Stimulated activated naive B cell treated with anti-CD40 and anti-IgM and Interleukin-4, amounts not matched to agents 10 μg/mL and 1 μg/mL and 100 μg/mL, for 72 hours (primary cell): ENCODE data around the gene IL17RC.

ENCODE experiments used
- ATAC-seq, 2 donors: fragments of 150-1000 bp; cut with Tn5 transposase; replicated peaks; 2 replicates each; pipeline ENCODE4 v1.10.0; 2021; ENCODE audit warnings: moderate library complexity in 1 of 2
- DNase-seq: peaks from one replicate; pipeline ENCODE4 v3.0.0; 2021
- H3K27ac Mint-ChIP-seq: one replicate; pipeline ENCODE4 v1.8.0; 2022; ENCODE audit warnings: mild to moderate bottlenecking, mixed read lengths
- H3K27me3 Mint-ChIP-seq, 2 donors: one replicate each; pipeline ENCODE4 v1.8.0; 2022; ENCODE audit warnings: mixed read lengths in 2 of 2
- H3K36me3 Mint-ChIP-seq, 2 donors: one replicate each; pipeline ENCODE4 v1.8.0; 2022; ENCODE audit warnings: mixed read lengths in 2 of 2, mild to moderate bottlenecking in 1 of 2
- H3K4me1 Mint-ChIP-seq, 2 donors: one replicate each; pipeline ENCODE4 v1.8.0; 2022; ENCODE audit warnings: mixed read lengths in 2 of 2, mild to moderate bottlenecking in 1 of 2
- H3K4me3 Mint-ChIP-seq, 2 donors: one replicate each; pipeline ENCODE4 v1.8.0; 2022; ENCODE audit warnings: mild to moderate bottlenecking in 2 of 2, mixed read lengths in 2 of 2, moderate library complexity in 1 of 2
- H3K9me3 Mint-ChIP-seq, 2 donors: one replicate each; pipeline ENCODE4 v1.8.0; 2022; ENCODE audit warnings: mixed read lengths in 2 of 2, mild to moderate bottlenecking in 1 of 2

IL17RC gene

DNA sequence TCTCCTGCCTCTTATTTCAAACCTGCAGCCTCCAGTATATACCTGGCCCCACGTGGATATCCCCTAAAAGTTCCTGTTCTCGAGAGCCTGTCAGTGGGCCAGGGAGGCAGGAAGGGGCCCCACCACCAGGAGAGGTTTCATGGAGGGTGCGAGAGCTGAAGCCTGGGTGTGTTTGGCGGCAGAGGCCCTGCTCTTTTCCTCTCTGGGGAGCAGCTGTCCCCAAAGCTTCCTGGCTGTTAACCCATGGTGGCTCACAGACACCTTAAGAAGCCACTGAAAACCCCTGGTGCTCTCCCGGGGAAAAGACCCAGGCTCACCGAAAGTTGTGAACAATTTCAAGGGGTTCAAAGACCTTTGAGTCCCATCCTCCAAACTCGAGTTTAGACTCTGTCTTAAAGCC lies 34.2 kb downstream of the IL17RC start:
- Mint-ChIP-seq H3K36me3 (peaks cover 4 to 17% of the 10 kb centered on the region in 2 donors), H3K4me3 (peak overlapping the region; percentile 91 to 92), H3K27me3 (no peaks in the 10 kb centered on the region), H3K4me1 (peaks cover 14 to 21% of the 10 kb centered on the region in 2 donors), H3K9me3 (no peaks in the 10 kb centered on the region), H3K27ac (peak overlapping the region; percentile 26)
- DNase-seq (peak; percentile 29), ATAC-seq (peak; percentile 41 to 53)

DNA sequence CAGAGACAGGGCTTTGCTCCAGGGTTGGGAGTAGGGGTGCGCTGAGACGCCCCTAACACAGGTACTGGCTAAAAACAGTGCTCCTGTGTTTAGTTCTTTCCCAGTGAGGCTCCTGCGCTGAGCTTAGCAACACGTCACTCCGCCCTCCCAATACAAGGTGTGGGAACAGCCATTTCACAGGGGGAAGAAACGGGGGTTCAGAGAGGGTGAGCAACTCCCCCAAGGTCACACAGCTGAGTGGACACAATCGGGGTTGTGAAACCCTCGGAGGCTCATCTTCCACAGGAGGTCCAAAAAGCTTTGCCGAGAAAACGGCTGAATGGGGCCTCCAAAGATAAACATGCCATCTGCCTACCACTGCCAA lies 34.7 kb downstream of the IL17RC start:
- H3K4me1 Mint-ChIP-seq: peaks cover 14 to 17% of the 10 kb centered on the region in 2 donors
- no peak for DNase-seq
- ATAC-seq: peak; percentile 38 to 51
- no peaks in the 10 kb centered on the region for H3K9me3 Mint-ChIP-seq
- peak overlapping the region; percentile 91 to 92 for H3K4me3 Mint-ChIP-seq
- H3K27me3 Mint-ChIP-seq: no peaks in the 10 kb centered on the region
- peaks cover 0 to 14% of the 10 kb centered on the region in 2 donors for H3K36me3 Mint-ChIP-seq
- H3K27ac Mint-ChIP-seq: peak overlapping the region; percentile 26

DNA sequence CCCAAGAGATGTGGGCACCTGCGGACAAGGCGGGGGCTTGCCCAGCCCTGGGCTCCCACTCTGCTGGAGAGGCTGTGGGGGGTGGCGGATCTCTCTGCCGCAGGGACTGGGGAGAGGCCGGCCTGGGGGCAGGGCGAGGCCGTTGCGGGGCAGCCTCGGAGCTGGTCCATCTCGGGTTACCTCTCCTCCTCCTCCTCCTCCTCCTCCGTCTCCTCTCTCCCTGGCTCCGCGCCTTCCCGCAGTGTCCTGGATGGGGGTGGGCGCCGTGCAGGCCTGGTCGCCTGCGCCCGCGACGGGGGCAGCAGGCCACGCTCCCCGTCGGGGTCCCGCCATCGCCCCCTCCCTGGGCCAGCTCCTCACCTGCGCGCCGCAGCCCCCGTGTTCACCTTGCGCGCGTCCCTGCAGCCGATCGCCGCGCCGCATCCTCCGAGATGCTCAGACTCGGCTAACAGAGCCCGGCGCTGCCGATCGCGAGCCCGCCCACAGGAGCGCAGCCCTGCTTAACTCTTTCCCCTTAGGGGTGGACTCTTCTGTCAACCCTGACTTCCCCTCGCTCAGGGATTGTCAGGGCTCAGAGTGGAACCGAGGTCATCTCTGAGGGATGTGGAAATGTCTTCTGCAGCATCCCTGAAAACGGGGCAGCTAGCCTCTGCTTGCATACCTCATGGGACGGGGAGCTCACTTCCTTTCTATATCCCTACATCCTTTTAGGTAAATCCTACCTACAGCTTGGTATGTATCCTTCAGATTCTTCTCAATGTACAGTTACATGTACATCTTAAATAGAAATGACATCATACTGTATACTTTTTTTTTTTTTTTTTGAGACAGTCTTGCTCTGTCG lies 35.3 kb downstream of the IL17RC start, which contains the start of gene PRRT3:
PRRT3 (minus strand) TSS at position 447 of the 844 bp plus-strand sequence. CDS start 2,293 bp downstream, outside the sequence.
- peaks cover 0 to 14% of the 10 kb centered on the region in 2 donors for H3K36me3 Mint-ChIP-seq
- peaks cover 14 to 17% of the 10 kb centered on the region in 2 donors for H3K4me1 Mint-ChIP-seq
- H3K27ac Mint-ChIP-seq: peak within 1 kb of the TSS; percentile 87
- H3K4me3 Mint-ChIP-seq: peak within 1 kb of the TSS; percentile 91 to 92
- no peaks in the 10 kb centered on the region for H3K27me3 Mint-ChIP-seq
- peak; percentile 89 to 90 for ATAC-seq
- H3K9me3 Mint-ChIP-seq: no peaks in the 10 kb centered on the region
- DNase-seq: peak; percentile 57

- Mint-ChIP-seq H3K4me3 (no peak overlapping the region), H3K9me3 (no peaks in the 10 kb centered on the region), H3K27me3 (no peaks in the 10 kb centered on the region), H3K27ac (no peak overlapping the region), H3K4me1 (peaks cover 16 to 18% of the 10 kb centered on the region in 2 donors), H3K36me3 (peaks cover 0 to 11% of the 10 kb centered on the region in 2 donors)
- no peak for ATAC-seq
- DNase-seq: no peak
Observed at GRCh38 chr3:9955067-9955502, 38.2 kb downstream of the IL17RC start.

DNA sequence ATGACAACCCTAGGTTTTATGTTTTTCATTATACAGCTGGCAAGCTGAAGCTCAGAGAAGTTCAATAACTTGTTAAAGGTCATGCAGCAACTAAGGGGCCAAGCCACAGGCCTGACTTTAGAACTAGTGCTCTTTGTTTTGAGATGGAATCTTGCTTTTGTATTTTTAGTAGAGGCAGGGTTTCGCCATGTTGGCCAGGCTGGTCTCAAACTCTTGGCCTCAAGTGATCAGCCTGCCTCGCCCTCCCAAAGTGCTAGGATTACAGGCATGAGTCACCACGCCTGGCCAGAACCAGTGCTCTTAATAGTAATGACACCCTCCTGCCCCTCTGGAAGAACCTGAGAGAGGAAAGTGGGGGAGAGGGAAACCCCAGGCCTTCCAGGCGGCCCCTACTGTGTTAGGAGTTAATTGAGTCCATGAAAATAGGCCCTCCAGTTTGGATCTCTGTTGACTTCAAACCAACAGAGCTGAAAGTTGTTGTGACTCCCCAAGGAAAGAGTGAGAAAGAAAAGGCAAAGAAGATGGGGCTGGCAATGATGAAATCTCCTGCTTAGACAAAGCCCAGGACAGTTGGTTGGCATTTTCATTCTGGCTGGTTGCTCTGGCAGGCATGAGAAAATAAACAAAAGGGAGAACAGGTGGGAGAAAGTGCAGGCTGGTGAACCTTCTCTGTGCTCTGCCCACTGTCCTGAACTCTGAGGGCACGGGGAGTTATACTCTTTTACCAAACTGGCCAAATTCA lies 38.9 kb downstream of the IL17RC start:
- peaks cover 4 to 8% of the 10 kb centered on the region in 2 donors for H3K36me3 Mint-ChIP-seq
- no peak for DNase-seq
- ATAC-seq: no peak
- no peak overlapping the region for H3K27ac Mint-ChIP-seq
- H3K9me3 Mint-ChIP-seq: no peaks in the 10 kb centered on the region
- H3K4me3 Mint-ChIP-seq: no peak overlapping the region
- peaks cover 9 to 14% of the 10 kb centered on the region in 2 donors for H3K4me1 Mint-ChIP-seq
- H3K27me3 Mint-ChIP-seq: no peaks in the 10 kb centered on the region

- Mint-ChIP-seq H3K27ac (no peak overlapping the region), H3K4me3 (no peak overlapping the region), H3K27me3 (no peaks in the 10 kb centered on the region), H3K36me3 (peaks cover 9 to 23% of the 10 kb centered on the region in 2 donors), H3K4me1 (peaks cover 0 to 6% of the 10 kb centered on the region in 2 donors), H3K9me3 (no peaks in the 10 kb centered on the region)
- no peak for ATAC-seq
- no peak for DNase-seq
Observed at GRCh38 chr3:9957214-9957613, 40.3 kb downstream of the IL17RC start.

- peaks cover 35 to 67% of the 10 kb centered on the region in 2 donors for H3K36me3 Mint-ChIP-seq
- no peaks in the 10 kb centered on the region for H3K9me3 Mint-ChIP-seq
- H3K27me3 Mint-ChIP-seq: no peaks in the 10 kb centered on the region
- H3K4me3 Mint-ChIP-seq: no peak overlapping the region
- no peak overlapping the region for H3K27ac Mint-ChIP-seq
- ATAC-seq (no peak), DNase-seq (no peak)
- H3K4me1 Mint-ChIP-seq: no peaks in the 10 kb centered on the region
Observed at GRCh38 chr3:9965200-9965875, 48.4 kb downstream of the IL17RC start.

GRCh38 chr3:9966841-9967240 lies 49.9 kb downstream of the IL17RC start:
- ATAC-seq: no peak
- Mint-ChIP-seq H3K27me3 (no peaks in the 10 kb centered on the region), H3K4me3 (no peak overlapping the region), H3K4me1 (no peaks in the 10 kb centered on the region), H3K9me3 (no peaks in the 10 kb centered on the region), H3K27ac (no peak overlapping the region), H3K36me3 (peaks cover 33 to 62% of the 10 kb centered on the region in 2 donors)
- DNase-seq: no peak

- peaks cover 40 to 51% of the 10 kb centered on the region in 2 donors for H3K36me3 Mint-ChIP-seq
- no peak overlapping the region for H3K27ac Mint-ChIP-seq
Observed at GRCh38 chr3:9969632-9970019, 52.7 kb downstream of the IL17RC start.

DNA sequence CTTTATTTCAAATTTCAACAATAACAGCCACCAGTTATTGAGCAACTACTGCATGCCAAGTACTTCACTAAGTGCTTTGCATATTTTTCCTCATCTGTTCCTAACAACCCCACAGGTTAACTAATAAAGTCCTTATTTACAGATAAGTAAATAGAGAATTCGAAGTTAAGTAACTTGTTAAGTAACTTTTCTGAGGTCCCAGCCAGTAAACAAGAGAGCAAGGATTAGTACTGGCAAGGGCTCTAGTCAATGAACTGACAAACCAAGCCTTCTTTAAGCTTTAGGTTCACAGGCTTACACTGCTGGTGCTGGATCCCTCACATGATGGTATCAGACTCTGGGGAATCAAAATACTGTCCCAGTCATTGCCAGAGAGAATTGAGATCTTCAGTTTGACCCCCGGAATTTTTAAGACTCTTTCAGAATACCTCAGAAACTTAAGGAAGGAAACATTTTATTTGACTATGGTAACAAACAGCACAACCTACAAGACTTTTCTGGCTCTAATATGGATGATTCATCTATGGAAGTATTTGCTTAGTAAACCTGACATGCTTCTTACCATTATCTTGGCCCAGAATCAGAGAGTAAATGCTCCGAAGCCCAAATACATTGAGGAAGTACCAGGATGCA lies 53.2 kb downstream of the IL17RC start:
- Mint-ChIP-seq H3K9me3 (no peaks in the 10 kb centered on the region), H3K27ac (no peak overlapping the region), H3K4me1 (no peaks in the 10 kb centered on the region), H3K36me3 (peaks cover 43 to 51% of the 10 kb centered on the region in 2 donors), H3K4me3 (no peak overlapping the region), H3K27me3 (no peaks in the 10 kb centered on the region)
- ATAC-seq (no peak), DNase-seq (no peak)

More at GRCh38 chr3:9969632-9970019, 52.7 kb downstream of the IL17RC start:
- ATAC-seq: no peak
- H3K9me3 Mint-ChIP-seq: no peaks in the 10 kb centered on the region
- H3K4me3 Mint-ChIP-seq: no peak overlapping the region
- no peaks in the 10 kb centered on the region for H3K27me3 Mint-ChIP-seq
- no peak for DNase-seq
- no peaks in the 10 kb centered on the region for H3K4me1 Mint-ChIP-seq

DNA sequence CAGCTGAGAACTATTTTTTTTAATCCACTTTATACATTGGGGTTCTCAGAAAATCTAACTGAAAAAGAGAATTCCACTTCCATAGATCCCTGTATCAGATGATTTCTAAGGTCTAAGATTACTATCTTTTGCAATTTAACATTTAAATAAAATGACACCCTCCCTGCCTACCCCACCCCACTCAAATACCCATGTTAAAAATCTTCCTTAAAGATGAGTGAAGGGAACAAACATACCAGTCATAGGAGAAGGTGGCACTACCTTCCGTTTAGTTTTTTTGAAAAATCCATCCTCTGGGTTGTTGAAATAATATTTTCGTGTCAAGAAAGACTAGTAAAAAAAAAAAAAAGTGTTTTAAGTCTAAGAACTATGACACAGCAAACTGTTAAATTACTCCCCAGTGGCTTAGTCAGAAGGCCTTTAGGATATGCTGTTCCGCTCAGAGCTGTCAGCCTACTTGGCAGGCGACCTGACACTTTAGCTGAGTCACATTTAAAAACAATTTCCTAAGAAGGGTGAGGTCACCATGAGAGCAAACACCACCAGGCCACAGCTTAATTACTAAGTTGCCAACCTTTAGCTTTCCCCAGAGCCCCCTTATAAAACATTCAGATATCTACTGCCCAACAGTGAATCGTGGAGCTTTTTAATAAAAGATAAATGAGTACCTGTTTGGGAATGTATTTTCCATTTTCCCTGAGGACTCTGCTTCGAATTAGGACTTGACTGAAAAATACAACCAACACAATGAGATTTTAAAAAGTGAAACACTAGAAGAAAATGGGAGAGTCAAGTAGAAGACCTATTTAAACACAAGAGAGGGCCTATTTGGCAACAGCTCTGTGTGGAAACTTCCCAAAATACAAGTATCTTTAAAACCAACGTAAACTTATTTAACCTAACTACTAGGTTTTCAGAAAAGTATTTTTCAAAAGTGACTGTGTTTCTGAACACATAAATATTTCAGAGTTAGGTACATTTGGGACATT lies 60.1 kb downstream of the IL17RC start:
- H3K36me3 Mint-ChIP-seq: peaks cover 34% of the 10 kb centered on the region in 2 donors
- H3K27me3 Mint-ChIP-seq: no peaks in the 10 kb centered on the region
- H3K9me3 Mint-ChIP-seq: no peaks in the 10 kb centered on the region
- peak; percentile 91 to 98 for ATAC-seq
- peaks cover 14 to 43% of the 10 kb centered on the region in 2 donors for H3K4me1 Mint-ChIP-seq
- peak overlapping the region in 1 of 2 donors; percentile 67 for H3K4me3 Mint-ChIP-seq
- peak; percentile 13 for DNase-seq
- H3K27ac Mint-ChIP-seq: peak overlapping the region; percentile 27

DNA sequence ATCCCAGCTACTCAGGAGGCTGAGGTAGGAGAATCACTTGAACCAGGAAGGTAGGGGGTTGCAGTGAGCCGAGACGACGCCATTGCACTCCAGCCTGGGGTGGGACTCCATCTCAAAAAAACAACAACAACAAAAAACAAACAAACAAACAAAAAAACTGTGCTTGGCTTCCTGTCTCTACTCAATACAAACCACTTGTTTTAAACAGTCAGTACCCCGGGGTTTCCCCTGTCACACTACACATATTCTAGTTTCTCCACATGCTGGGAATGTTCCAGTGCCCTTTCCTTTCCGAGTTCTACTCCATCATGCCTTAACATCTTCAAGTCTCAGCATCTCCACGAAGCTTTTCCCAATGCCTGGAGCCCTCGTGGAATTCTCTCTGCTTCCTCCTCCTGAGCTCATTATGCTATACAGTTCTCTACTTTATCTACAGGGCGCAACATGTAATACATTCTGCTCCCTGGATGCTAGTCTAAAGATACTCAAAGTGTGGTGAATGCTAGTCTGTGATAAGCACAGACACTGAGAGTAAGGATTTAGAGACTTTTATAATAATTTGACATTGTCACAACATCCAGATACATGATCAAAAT lies 61.9 kb downstream of the IL17RC start:
- H3K9me3 Mint-ChIP-seq: no peaks in the 10 kb centered on the region
- no peak overlapping the region for H3K4me3 Mint-ChIP-seq
- H3K27ac Mint-ChIP-seq: peak overlapping the region; percentile 49
- peaks cover 14 to 52% of the 10 kb centered on the region in 2 donors for H3K4me1 Mint-ChIP-seq
- no peak for ATAC-seq
- H3K27me3 Mint-ChIP-seq: no peaks in the 10 kb centered on the region
- peaks cover 26 to 31% of the 10 kb centered on the region in 2 donors for H3K36me3 Mint-ChIP-seq
- no peak for DNase-seq
